SIG-M5 treated with dmso at 0.1 percent for 504 hours (cell line): ENCODE measurements around the gene TBC1D2B.
"Not testable (repeated sequence)": the region's sequence is repeated elsewhere in the genome, so short reads cannot be mapped to it uniquely, and the experiment has no call there.

Experiments used
- DNase-seq: peaks from one replicate; lab custom pipeline; 2025; ENCODE audit not compliant: unreplicated experiment; lab: John Stamatoyannopoulos, UW

Gene TBC1D2B

GRCh38 chr15:78004919-78005634 is 72.4 kb downstream of the TBC1D2B start:
- DNase-seq, result no peak

- no peak for DNase-seq
These were observed 73.2 kb downstream of the TBC1D2B start for GRCh38 chr15:78004222-78004727.

- DNase-seq, result no peak
These were observed 73.9 kb downstream of the TBC1D2B start for GRCh38 chr15:78003539-78004008.

GRCh38 chr15:78002996-78003395 is 74.5 kb downstream of the TBC1D2B start:
- no peak for DNase-seq

GRCh38 chr15:78001656-78002055 is 75.9 kb downstream of the TBC1D2B start:
- no peak for DNase-seq

GRCh38 chr15:78000927-78001249 is 76.6 kb downstream of the TBC1D2B start:
- DNase-seq, result no peak

GRCh38 chr15:78000091-78000926 is 77.2 kb downstream of the TBC1D2B start:
- DNase-seq, result peak; percentile 41

GRCh38 chr15:77999486-77999885 is 78.0 kb downstream of the TBC1D2B start:
- no peak for DNase-seq

GRCh38 chr15:77998592-77998991 is 78.9 kb downstream of the TBC1D2B start:
- DNase-seq, result no peak

- not testable (repeated sequence) for DNase-seq
These were observed 79.6 kb downstream of the TBC1D2B start for GRCh38 chr15:77997761-77998554.

GRCh38 chr15:77997221-77997620 is 80.3 kb downstream of the TBC1D2B start:
- DNase-seq, result not testable (repeated sequence)

- DNase-seq, result not testable (repeated sequence)
These were observed 80.8 kb downstream of the TBC1D2B start for GRCh38 chr15:77996713-77997171.

GRCh38 chr15:77996226-77996625 is 81.3 kb downstream of the TBC1D2B start:
- DNase-seq, result not testable (repeated sequence)

GRCh38 chr15:77995537-77995918 is 82.0 kb downstream of the TBC1D2B start:
- not testable (repeated sequence) for DNase-seq

GRCh38 chr15:77994893-77995536 is 82.5 kb downstream of the TBC1D2B start:
- DNase-seq, result not testable (repeated sequence)

GRCh38 chr15:77993970-77994693 is 83.4 kb downstream of the TBC1D2B start:
- peak; percentile 41 for DNase-seq

GRCh38 chr15:77993374-77993911 is 84.1 kb downstream of the TBC1D2B start:
- no peak for DNase-seq

GRCh38 chr15:77992356-77993222 is 84.9 kb downstream of the TBC1D2B start:
- DNase-seq, result no peak
